ENCODE results near the gene HNRNPA2B1. TPM values are rescaled to one million over a fixed set of nuclear protein-coding genes. Genes with fewer than 3 reads are reported as not detected.

HNRNPA2B1 gene
- total RNA-seq, 2 donors from 2014 or later: 913 to 1,007 TPM

GRCh38 chr7:26213807-26214515, 13.4 kb upstream of the HNRNPA2B1 start:
- Histone ChIP-seq H3K27ac (ENCODE audit: low read depth, low read length) (no peak overlapping the region), H3K9ac (ENCODE audit: extremely low read depth, low read length, poor library complexity, severe bottlenecking) (no peak overlapping the region), H3K27me3 (ENCODE audit: control insufficient read depth, insufficient read depth, low read length, poor library complexity, severe bottlenecking) (no peaks in the 10 kb centered on the region), H3K36me3 (ENCODE audit: control insufficient read depth, insufficient read depth, low read length) (peaks cover 47% of the 10 kb centered on the region), H3K4me1 (ENCODE audit: control insufficient read depth, insufficient read depth, low read length) (no peaks in the 10 kb centered on the region), H3K9me3 (ENCODE audit: control insufficient read depth, low read length) (no peaks in the 10 kb centered on the region), H3K4me3 (ENCODE audit: low read length) (no peak overlapping the region)
- WGBS, 2 experiments (ENCODE audit: insufficient coverage in 1 of 2, insufficient read length in 1 of 2): 91 to 92% methylated on average over 3 to 5 of the region's 5 CpGs
- Mint-ChIP-seq H3K9me3 (no peaks in the 10 kb centered on the region), H3K4me3 (no peak overlapping the region), H3K36me3 (ENCODE audit: low read depth) (peaks cover 41% of the 10 kb centered on the region), H3K4me1 (no peaks in the 10 kb centered on the region), H3K27me3 (ENCODE audit: insufficient read depth) (no peaks in the 10 kb centered on the region), H3K27ac (no peak overlapping the region)
- no peak for TF ChIP-seq CTCF (conservative IDR thresholded peaks at IDR 0.05)
- DNase-seq: no peak

- Mint-ChIP-seq H3K36me3 (ENCODE audit: low read depth) (peaks cover 46% of the 10 kb centered on the region), H3K4me3 (no peak overlapping the region), H3K27me3 (ENCODE audit: insufficient read depth) (no peaks in the 10 kb centered on the region), H3K4me1 (no peaks in the 10 kb centered on the region), H3K9me3 (no peaks in the 10 kb centered on the region), H3K27ac (no peak overlapping the region)
- Histone ChIP-seq H3K9ac (ENCODE audit: extremely low read depth, low read length, poor library complexity, severe bottlenecking) (no peak overlapping the region), H3K27me3 (ENCODE audit: control insufficient read depth, insufficient read depth, low read length, poor library complexity, severe bottlenecking) (no peaks in the 10 kb centered on the region), H3K4me3 (ENCODE audit: low read length) (no peak overlapping the region), H3K36me3 (ENCODE audit: control insufficient read depth, insufficient read depth, low read length) (peaks cover 54% of the 10 kb centered on the region), H3K27ac (ENCODE audit: low read depth, low read length) (no peak overlapping the region), H3K9me3 (ENCODE audit: control insufficient read depth, low read length) (no peaks in the 10 kb centered on the region), H3K4me1 (ENCODE audit: control insufficient read depth, insufficient read depth, low read length) (no peaks in the 10 kb centered on the region)
- no peak for TF ChIP-seq CTCF (conservative IDR thresholded peaks at IDR 0.05)
- DNase-seq: no peak
- 95 to 100% methylated on average over 2 of the region's 2 CpGs for WGBS, 2 experiments (ENCODE audit: insufficient coverage in 1 of 2, insufficient read length in 1 of 2)
Measured at GRCh38 chr7:26212921-26213718, 12.6 kb upstream of the HNRNPA2B1 start.

- Mint-ChIP-seq H3K9me3 (no peaks in the 10 kb centered on the region), H3K27ac (no peak overlapping the region)
- 83 to 95% methylated on average over 1 to 4 of the region's 5 CpGs for WGBS, 2 experiments (ENCODE audit: insufficient coverage in 1 of 2, insufficient read length in 1 of 2)
Measured at GRCh38 chr7:26208040-26208439, 7.5 kb upstream of the HNRNPA2B1 start.

More at GRCh38 chr7:26208040-26208439, 7.5 kb upstream of the HNRNPA2B1 start:
- Mint-ChIP-seq H3K4me3 (no peak overlapping the region), H3K4me1 (peaks cover 18% of the 10 kb centered on the region), H3K36me3 (ENCODE audit: low read depth) (peaks cover 86% of the 10 kb centered on the region), H3K27me3 (ENCODE audit: insufficient read depth) (no peaks in the 10 kb centered on the region)
- no peaks in the 10 kb centered on the region for H3K27me3 ChIP-seq (ENCODE audit: control insufficient read depth, insufficient read depth, low read length, poor library complexity, severe bottlenecking)
- H3K4me3 ChIP-seq (ENCODE audit: low read length): no peak overlapping the region
- no peaks in the 10 kb centered on the region for H3K4me1 ChIP-seq (ENCODE audit: control insufficient read depth, insufficient read depth, low read length)
- no peak for TF ChIP-seq CTCF (conservative IDR thresholded peaks at IDR 0.05)
- H3K27ac ChIP-seq (ENCODE audit: low read depth, low read length): no peak overlapping the region
- DNase-seq: no peak
- no peaks in the 10 kb centered on the region for H3K9me3 ChIP-seq (ENCODE audit: control insufficient read depth, low read length)
- peaks cover 83% of the 10 kb centered on the region for H3K36me3 ChIP-seq (ENCODE audit: control insufficient read depth, insufficient read depth, low read length)
- no peak overlapping the region for H3K9ac ChIP-seq (ENCODE audit: extremely low read depth, low read length, poor library complexity, severe bottlenecking)

All from endodermal cell (in vitro differentiated cells).